ENCODE measurements around the gene PARVB.

The PARVB gene

GRCh38 chr22:44161673-44162072 lies 137.6 kb downstream of the PARVB start:
- no peak for DNase-seq (ENCODE audit: low read depth)

- no peak for DNase-seq (ENCODE audit: low read depth)
Measured at GRCh38 chr22:44162960-44163359, 138.9 kb downstream of the PARVB start.

- no peak for DNase-seq (ENCODE audit: low read depth)
Measured at GRCh38 chr22:44163536-44163935, 139.4 kb downstream of the PARVB start.

- DNase-seq (ENCODE audit: low read depth): no peak
Measured at GRCh38 chr22:44164031-44164430, 139.9 kb downstream of the PARVB start.

GRCh38 chr22:44165286-44165874 lies 141.3 kb downstream of the PARVB start:
- no peak for DNase-seq (ENCODE audit: low read depth)

GRCh38 chr22:44166498-44167276 lies 142.6 kb downstream of the PARVB start:
- DNase-seq (ENCODE audit: low read depth): no peak

- no peak for DNase-seq (ENCODE audit: low read depth)
Measured at GRCh38 chr22:44167501-44167900, 143.4 kb downstream of the PARVB start.

- DNase-seq (ENCODE audit: low read depth): no peak
Measured at GRCh38 chr22:44168206-44168605, 144.1 kb downstream of the PARVB start.

- no peak for DNase-seq (ENCODE audit: low read depth)
Measured at GRCh38 chr22:44170470-44170869, 146.4 kb downstream of the PARVB start.

- DNase-seq (ENCODE audit: low read depth): no peak
Measured at GRCh38 chr22:44171561-44171960, 147.5 kb downstream of the PARVB start.

GRCh38 chr22:44172370-44173108 lies 148.4 kb downstream of the PARVB start:
- DNase-seq (ENCODE audit: low read depth): no peak

GRCh38 chr22:44173154-44173553 lies 149.1 kb downstream of the PARVB start:
- DNase-seq (ENCODE audit: low read depth): no peak

GRCh38 chr22:44175676-44176075 lies 151.6 kb downstream of the PARVB start:
- no peak for DNase-seq (ENCODE audit: low read depth)

- DNase-seq (ENCODE audit: low read depth): no peak
Measured at GRCh38 chr22:44179196-44179988, 155.3 kb downstream of the PARVB start.

- DNase-seq (ENCODE audit: low read depth): no peak
Measured at GRCh38 chr22:44179989-44180705, 156.0 kb downstream of the PARVB start.

- DNase-seq (ENCODE audit: low read depth): peak; percentile 30
Measured at GRCh38 chr22:44180706-44181032, 156.6 kb downstream of the PARVB start, which contains the start of gene PARVG. PARVG (plus strand) TSS chr22:44180925; CDS start chr22:44183330, 2,405 bp downstream.

GRCh38 chr22:44181033-44181911 lies 157.2 kb downstream of the PARVB start:
- DNase-seq (ENCODE audit: low read depth): peak; percentile 54

GRCh38 chr22:44181912-44182587 lies 157.9 kb downstream of the PARVB start:
- DNase-seq (ENCODE audit: low read depth): peak; percentile 10

GRCh38 chr22:44182588-44183286 lies 158.6 kb downstream of the PARVB start:
- DNase-seq (ENCODE audit: low read depth): no peak
